ENCODE results near the gene ZNF827.

DNA sequence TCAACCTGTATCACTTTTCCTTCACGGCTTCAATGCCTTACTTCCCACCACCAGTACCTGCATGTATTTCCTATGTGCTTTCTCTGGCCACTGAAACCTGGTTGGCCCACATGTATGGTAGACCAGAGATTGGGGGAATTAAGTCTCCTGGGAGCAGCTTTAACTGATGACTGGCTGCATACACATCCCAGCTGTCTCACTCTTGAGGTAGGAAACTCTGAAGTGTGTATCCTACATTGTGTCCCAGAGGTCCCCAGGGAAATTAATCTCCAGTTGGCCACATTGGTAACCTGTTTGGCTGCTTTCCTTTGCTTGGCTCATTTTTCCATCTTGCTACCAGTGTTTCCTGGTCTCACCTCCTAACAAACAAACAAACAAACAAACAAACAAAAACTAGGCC, 124.4 kb downstream of the ZNF827 start:
- TF ChIP-seq, protein P1, sequence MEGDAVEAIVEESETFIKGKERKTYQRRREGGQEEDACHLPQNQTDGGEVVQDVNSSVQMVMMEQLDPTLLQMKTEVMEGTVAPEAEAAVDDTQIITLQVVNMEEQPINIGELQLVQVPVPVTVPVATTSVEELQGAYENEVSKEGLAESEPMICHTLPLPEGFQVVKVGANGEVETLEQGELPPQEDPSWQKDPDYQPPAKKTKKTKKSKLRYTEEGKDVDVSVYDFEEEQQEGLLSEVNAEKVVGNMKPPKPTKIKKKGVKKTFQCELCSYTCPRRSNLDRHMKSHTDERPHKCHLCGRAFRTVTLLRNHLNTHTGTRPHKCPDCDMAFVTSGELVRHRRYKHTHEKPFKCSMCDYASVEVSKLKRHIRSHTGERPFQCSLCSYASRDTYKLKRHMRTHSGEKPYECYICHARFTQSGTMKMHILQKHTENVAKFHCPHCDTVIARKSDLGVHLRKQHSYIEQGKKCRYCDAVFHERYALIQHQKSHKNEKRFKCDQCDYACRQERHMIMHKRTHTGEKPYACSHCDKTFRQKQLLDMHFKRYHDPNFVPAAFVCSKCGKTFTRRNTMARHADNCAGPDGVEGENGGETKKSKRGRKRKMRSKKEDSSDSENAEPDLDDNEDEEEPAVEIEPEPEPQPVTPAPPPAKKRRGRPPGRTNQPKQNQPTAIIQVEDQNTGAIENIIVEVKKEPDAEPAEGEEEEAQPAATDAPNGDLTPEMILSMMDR (tag by site-specific recombination; IDR thresholded peaks at IDR 0.05), result no peak
- TF ChIP-seq ZNF416 (tag by site-specific recombination; IDR thresholded peaks at IDR 0.05) (no peak), TRIM28 (IDR thresholded peaks at IDR 0.05; ENCODE audit: borderline replicate concordance, low read length) (no peak), ZNF776 (tag by site-specific recombination; IDR thresholded peaks at IDR 0.05; ENCODE audit: borderline replicate concordance) (no peak), ZNF112 (tag by site-specific recombination; IDR thresholded peaks at IDR 0.05) (no peak), ZNF777 (tag by site-specific recombination; IDR thresholded peaks at IDR 0.05; ENCODE audit: borderline replicate concordance) (no peak)

All from HEK293 (cell line).